ENCODE data around the gene TLR5. TPM values are rescaled to one million over a fixed set of nuclear protein-coding genes. Genes with fewer than 3 reads are reported as not detected.

TLR5 gene
- total and polyA plus RNA-seq, 2 of the 4 experiments (the other 2 are of a cell fraction): 0.09 to 0.18 TPM

DNA sequence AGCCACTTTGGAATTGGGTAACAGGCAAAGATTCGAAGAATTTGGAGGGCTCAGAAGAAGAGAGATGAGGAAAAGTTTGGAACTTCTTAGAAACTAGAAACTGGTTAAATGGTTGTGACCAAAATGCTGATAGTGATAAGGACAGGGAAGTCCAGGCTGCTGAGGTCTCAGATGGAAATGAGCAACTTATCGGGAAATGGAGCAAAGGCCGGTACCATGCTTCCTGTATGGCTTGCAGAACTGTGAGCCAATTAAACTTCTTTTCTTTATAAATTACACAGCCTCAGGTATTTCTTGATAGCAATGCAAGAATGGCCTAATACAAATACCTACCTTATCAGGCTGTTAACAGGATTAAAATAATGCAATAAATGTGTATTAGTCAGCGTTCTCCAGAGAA lies 9.4 kb upstream of the TLR5 start:
- ChIA-PET POLR2A (ENCODE audit: unreplicated experiment) (no interaction called here), CTCF (no interaction called here)
- Histone ChIP-seq H3K4me1 (ENCODE audit: control insufficient read depth, insufficient read depth, low read length) (no peaks in the 10 kb centered on the region), H3K4me3 (ENCODE audit: insufficient read depth, low read depth, low read length) (no peak overlapping the region), H3K27ac (ENCODE audit: insufficient read depth, low read length) (no peak overlapping the region), H3K4me2 (ENCODE audit: low read depth, low read length) (no peak overlapping the region), H2AK9ac (replicated peaks; ENCODE audit: low read depth, low read length, poor library complexity) (no peak overlapping the region), H4K8ac (ENCODE audit: low read depth in 2 of 2, low read length in 2 of 2) (no peak overlapping the region), H3K9me3 (ENCODE audit: control insufficient read depth, insufficient read depth, low read length) (peaks cover 5% of the 10 kb centered on the region), H3K23ac (ENCODE audit: low read depth, low read length) (no peak overlapping the region), H4K91ac (ENCODE audit: insufficient read depth, low read depth, low read length) (no peak overlapping the region), H3K27me3 (ENCODE audit: control insufficient read depth, insufficient read depth, low read length) (peaks cover 3% of the 10 kb centered on the region), H2BK20ac (ENCODE audit: low read depth, low read length) (no peak overlapping the region), H3K4ac (ENCODE audit: low read depth, low read length) (no peak overlapping the region), H3K9ac (ENCODE audit: low read depth, low read length) (no peak overlapping the region), H3K14ac (replicated peaks; ENCODE audit: low read depth, low read length) (no peak overlapping the region), H2AFZ (replicated peaks; ENCODE audit: low read length, poor library complexity) (no peak overlapping the region), H2BK5ac (ENCODE audit: low read depth, low read length, poor library complexity, severe bottlenecking) (no peak overlapping the region), H3K56ac (ENCODE audit: extremely low read depth, insufficient read depth, low read length) (no peak overlapping the region), H3K9me1 (ENCODE audit: insufficient read depth, low read length) (no peaks in the 10 kb centered on the region), H4K20me1 (ENCODE audit: insufficient read depth, low read length) (no peaks in the 10 kb centered on the region), H3K36me3 (ENCODE audit: control insufficient read depth, insufficient read depth, low read length) (no peaks in the 10 kb centered on the region), H3K79me1 (ENCODE audit: low read depth in 1 of 2, low read length in 2 of 2) (no peaks in the 10 kb centered on the region), H4K5ac (ENCODE audit: low read depth, low read length) (no peak overlapping the region), H2AK5ac (ENCODE audit: low read depth, low read length) (no peak overlapping the region), H2BK120ac (ENCODE audit: low read depth, low read length) (no peak overlapping the region), H3K18ac (ENCODE audit: low read depth, low read length) (no peak overlapping the region), H2BK15ac (ENCODE audit: low read depth, low read length) (no peak overlapping the region)
- TF ChIP-seq NFE2L2 (IDR thresholded peaks at IDR 0.05; ENCODE audit: low read depth, low read length) (no peak), MXI1 (IDR thresholded peaks at IDR 0.05; ENCODE audit: borderline replicate concordance, low read depth, low read length) (no peak), CEBPB (IDR thresholded peaks at IDR 0.05; ENCODE audit: low read depth, low read length) (no peak), FOS (IDR thresholded peaks at IDR 0.05; ENCODE audit: low read depth, low read length) (no peak), BHLHE40 (IDR thresholded peaks at IDR 0.05; ENCODE audit: low read depth, low read length) (no peak), MAZ (IDR thresholded peaks at IDR 0.05; ENCODE audit: borderline replicate concordance, low read depth, low read length) (no peak), RFX5 (IDR thresholded peaks at IDR 0.05; ENCODE audit: low read depth, low read length) (no peak), SMC3 (IDR thresholded peaks at IDR 0.05; ENCODE audit: low read depth, low read length) (no peak), POLR2A (IDR thresholded peaks at IDR 0.05; ENCODE audit: low read depth, low read length) (no peak), MAFK (IDR thresholded peaks at IDR 0.05; ENCODE audit: low read depth, low read length) (no peak), RCOR1 (IDR thresholded peaks at IDR 0.05; ENCODE audit: insufficient replicate concordance, low read length) (no peak), CHD1 (IDR thresholded peaks at IDR 0.05; ENCODE audit: low read depth, low read length) (no peak), RAD21 (IDR thresholded peaks at IDR 0.05; ENCODE audit: low read length) (no peak)
- TF ChIP-seq, protein P1, sequence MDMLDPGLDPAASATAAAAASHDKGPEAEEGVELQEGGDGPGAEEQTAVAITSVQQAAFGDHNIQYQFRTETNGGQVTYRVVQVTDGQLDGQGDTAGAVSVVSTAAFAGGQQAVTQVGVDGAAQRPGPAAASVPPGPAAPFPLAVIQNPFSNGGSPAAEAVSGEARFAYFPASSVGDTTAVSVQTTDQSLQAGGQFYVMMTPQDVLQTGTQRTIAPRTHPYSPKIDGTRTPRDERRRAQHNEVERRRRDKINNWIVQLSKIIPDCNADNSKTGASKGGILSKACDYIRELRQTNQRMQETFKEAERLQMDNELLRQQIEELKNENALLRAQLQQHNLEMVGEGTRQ (IDR thresholded peaks at IDR 0.05; ENCODE audit: low read depth, low read length): no peak
- TF ChIP-seq, protein P2, sequence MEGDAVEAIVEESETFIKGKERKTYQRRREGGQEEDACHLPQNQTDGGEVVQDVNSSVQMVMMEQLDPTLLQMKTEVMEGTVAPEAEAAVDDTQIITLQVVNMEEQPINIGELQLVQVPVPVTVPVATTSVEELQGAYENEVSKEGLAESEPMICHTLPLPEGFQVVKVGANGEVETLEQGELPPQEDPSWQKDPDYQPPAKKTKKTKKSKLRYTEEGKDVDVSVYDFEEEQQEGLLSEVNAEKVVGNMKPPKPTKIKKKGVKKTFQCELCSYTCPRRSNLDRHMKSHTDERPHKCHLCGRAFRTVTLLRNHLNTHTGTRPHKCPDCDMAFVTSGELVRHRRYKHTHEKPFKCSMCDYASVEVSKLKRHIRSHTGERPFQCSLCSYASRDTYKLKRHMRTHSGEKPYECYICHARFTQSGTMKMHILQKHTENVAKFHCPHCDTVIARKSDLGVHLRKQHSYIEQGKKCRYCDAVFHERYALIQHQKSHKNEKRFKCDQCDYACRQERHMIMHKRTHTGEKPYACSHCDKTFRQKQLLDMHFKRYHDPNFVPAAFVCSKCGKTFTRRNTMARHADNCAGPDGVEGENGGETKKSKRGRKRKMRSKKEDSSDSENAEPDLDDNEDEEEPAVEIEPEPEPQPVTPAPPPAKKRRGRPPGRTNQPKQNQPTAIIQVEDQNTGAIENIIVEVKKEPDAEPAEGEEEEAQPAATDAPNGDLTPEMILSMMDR (conservative IDR thresholded peaks at IDR 0.05; ENCODE audit: low read depth, low read length): no peak
- TF ChIP-seq, protein P3, sequence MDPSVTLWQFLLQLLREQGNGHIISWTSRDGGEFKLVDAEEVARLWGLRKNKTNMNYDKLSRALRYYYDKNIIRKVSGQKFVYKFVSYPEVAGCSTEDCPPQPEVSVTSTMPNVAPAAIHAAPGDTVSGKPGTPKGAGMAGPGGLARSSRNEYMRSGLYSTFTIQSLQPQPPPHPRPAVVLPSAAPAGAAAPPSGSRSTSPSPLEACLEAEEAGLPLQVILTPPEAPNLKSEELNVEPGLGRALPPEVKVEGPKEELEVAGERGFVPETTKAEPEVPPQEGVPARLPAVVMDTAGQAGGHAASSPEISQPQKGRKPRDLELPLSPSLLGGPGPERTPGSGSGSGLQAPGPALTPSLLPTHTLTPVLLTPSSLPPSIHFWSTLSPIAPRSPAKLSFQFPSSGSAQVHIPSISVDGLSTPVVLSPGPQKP (IDR thresholded peaks at IDR 0.05; ENCODE audit: borderline replicate concordance, low read depth, low read length): no peak
- in situ Hi-C loops (cut with MboI; ENCODE audit: low sequenced_read_pairs): no loop called here
- WGBS, 2 experiments (ENCODE audit: extremely low coverage in 2 of 2, insufficient read length in 1 of 2): 83% methylated on average over 1 of the region's 4 CpGs; no CpG with 5 or more reads in 1 of the 2 experiments
- dilution Hi-C loops (cut with HindIII; ENCODE audit: low sequenced_read_pairs, unreplicated experiment): no loop called here
- ATAC-seq (ENCODE audit: low read depth) (no peak), DNase-seq (no peak)
- no TSS peak for BruUV-seq (replicated peaks)
- intact Hi-C loops (cut with micrococcal nuclease): no loop called here
